BLaER1 treated with 17β-estradiol and CSF1 and Interleukin-3, amounts not matched to agents 10 nM and 100 nM (cell line): ENCODE measurements around the gene FRMD6.

Source experiments
- H3K27ac ChIP-seq, 11 experiments: shearing (Covaris generic); formaldehyde crosslinking; 2 replicates each; pipeline ENCODE4 v1.8.1; 2022
- H3K27me3 ChIP-seq, 11 experiments: shearing (Covaris generic); formaldehyde crosslinking; 2 replicates each; pipeline ENCODE4 v1.8.1; 2022
- H3K36me3 ChIP-seq, 11 experiments: shearing (Covaris generic); formaldehyde crosslinking; 2 replicates each; pipeline ENCODE4 v1.8.1; 2022
- H3K4me1 ChIP-seq, 10 experiments: shearing (Covaris generic); formaldehyde crosslinking; 2 replicates each; pipeline ENCODE4 v1.8.1; 2022
- H3K4me2 ChIP-seq, 11 experiments: shearing (Covaris generic); formaldehyde crosslinking; 2 replicates each; pipeline ENCODE4 v1.8.1; 2022
- H3K4me3 ChIP-seq, 10 experiments: shearing (Covaris generic); formaldehyde crosslinking; 2 replicates each; pipeline ENCODE4 v1.8.1; 2022
- H3K9ac ChIP-seq, 11 experiments: shearing (Covaris generic); formaldehyde crosslinking; 2 replicates each; pipeline ENCODE4 v1.8.1; 2022
- H3K9me3 ChIP-seq, 11 experiments: shearing (Covaris generic); formaldehyde crosslinking; replicated peaks in 1 of 11; 2 replicates each; pipeline ENCODE4 v1.8.1; 2022
- H4K20me1 ChIP-seq, 11 experiments: shearing (Covaris generic); formaldehyde crosslinking; 2 replicates each; pipeline ENCODE4 v1.8.1; 2022
- Cebpa-rat ChIP-seq, 11 experiments: shearing (Covaris generic); IDR thresholded peaks; 2 replicates each; pipeline ENCODE4 v1.8.1; 2022

Gene FRMD6

GRCh38 chr14:51676549-51676948, 24.8 kb downstream of the FRMD6 start:
- no peak overlapping the region for H3K9ac ChIP-seq
- H3K4me1 ChIP-seq: no peaks in the 10 kb centered on the region
- no peaks in the 10 kb centered on the region for H3K27me3 ChIP-seq
- no peak for TF ChIP-seq Cebpa-rat (IDR thresholded peaks at IDR 0.05)
- peaks cover 0 to 10% (median 0%) of the 10 kb centered on the region in 11 experiments; a peak in 2 of 22 replicates for H3K9me3 ChIP-seq
- no peaks in the 10 kb centered on the region for H4K20me1 ChIP-seq
- no peak overlapping the region for H3K27ac ChIP-seq
- no peaks in the 10 kb centered on the region for H3K36me3 ChIP-seq
- H3K4me3 ChIP-seq: no peak overlapping the region
- no peak overlapping the region for H3K4me2 ChIP-seq

GRCh38 chr14:51677266-51677665, 25.6 kb downstream of the FRMD6 start:
- no peaks in the 10 kb centered on the region for H4K20me1 ChIP-seq
- H3K9ac ChIP-seq: no peak overlapping the region
- no peaks in the 10 kb centered on the region for H3K27me3 ChIP-seq
- no peaks in the 10 kb centered on the region for H3K4me1 ChIP-seq
- H3K4me3 ChIP-seq: no peak overlapping the region
- H3K4me2 ChIP-seq: no peak overlapping the region
- no peak overlapping the region for H3K27ac ChIP-seq
- H3K9me3 ChIP-seq: peaks cover 0 to 10% (median 0%) of the 10 kb centered on the region in 11 experiments; a peak in 2 of 22 replicates
- TF ChIP-seq Cebpa-rat (IDR thresholded peaks at IDR 0.05): no peak
- H3K36me3 ChIP-seq: no peaks in the 10 kb centered on the region

- Histone ChIP-seq H4K20me1 (no peaks in the 10 kb centered on the region), H3K4me1 (no peaks in the 10 kb centered on the region), H3K9me3 (peaks cover 0 to 5% (median 0%) of the 10 kb centered on the region in 11 experiments; a peak in 1 of 22 replicates), H3K36me3 (no peaks in the 10 kb centered on the region), H3K9ac (no peak overlapping the region), H3K27me3 (no peaks in the 10 kb centered on the region), H3K4me2 (no peak overlapping the region), H3K27ac (no peak overlapping the region), H3K4me3 (no peak overlapping the region)
- no peak for TF ChIP-seq Cebpa-rat (IDR thresholded peaks at IDR 0.05)
Observed at GRCh38 chr14:51677738-51678137, 26.0 kb downstream of the FRMD6 start.

GRCh38 chr14:51680031-51680430, 28.3 kb downstream of the FRMD6 start:
- no peaks in the 10 kb centered on the region for H3K9me3 ChIP-seq
- H3K27me3 ChIP-seq: no peaks in the 10 kb centered on the region
- H3K27ac ChIP-seq: no peak overlapping the region
- H3K36me3 ChIP-seq: no peaks in the 10 kb centered on the region
- H3K4me1 ChIP-seq: no peaks in the 10 kb centered on the region
- no peak overlapping the region for H3K9ac ChIP-seq
- H4K20me1 ChIP-seq: no peaks in the 10 kb centered on the region
- no peak overlapping the region for H3K4me3 ChIP-seq
- H3K4me2 ChIP-seq: no peak overlapping the region
- TF ChIP-seq Cebpa-rat (IDR thresholded peaks at IDR 0.05): no peak

- H3K9ac ChIP-seq: no peak overlapping the region
- no peak overlapping the region for H3K4me2 ChIP-seq
- H3K36me3 ChIP-seq: no peaks in the 10 kb centered on the region
- no peak for TF ChIP-seq Cebpa-rat (IDR thresholded peaks at IDR 0.05)
- no peaks in the 10 kb centered on the region for H3K27me3 ChIP-seq
- no peaks in the 10 kb centered on the region for H3K9me3 ChIP-seq
- no peaks in the 10 kb centered on the region for H4K20me1 ChIP-seq
- no peak overlapping the region for H3K27ac ChIP-seq
- no peak overlapping the region for H3K4me3 ChIP-seq
- no peaks in the 10 kb centered on the region for H3K4me1 ChIP-seq
Observed at GRCh38 chr14:51681411-51681810, 29.7 kb downstream of the FRMD6 start.

GRCh38 chr14:51682411-51682810, 30.7 kb downstream of the FRMD6 start:
- no peaks in the 10 kb centered on the region for H3K27me3 ChIP-seq
- H3K27ac ChIP-seq: no peak overlapping the region
- no peak overlapping the region for H3K9ac ChIP-seq
- no peaks in the 10 kb centered on the region for H3K4me1 ChIP-seq
- no peak overlapping the region for H3K4me3 ChIP-seq
- no peaks in the 10 kb centered on the region for H3K36me3 ChIP-seq
- no peak overlapping the region for H3K4me2 ChIP-seq
- no peaks in the 10 kb centered on the region for H3K9me3 ChIP-seq
- H4K20me1 ChIP-seq: no peaks in the 10 kb centered on the region
- no peak for TF ChIP-seq Cebpa-rat (IDR thresholded peaks at IDR 0.05)

- no peak for TF ChIP-seq Cebpa-rat (IDR thresholded peaks at IDR 0.05)
- H3K36me3 ChIP-seq: no peaks in the 10 kb centered on the region
- no peaks in the 10 kb centered on the region for H4K20me1 ChIP-seq
- no peaks in the 10 kb centered on the region for H3K4me1 ChIP-seq
- no peak overlapping the region for H3K27ac ChIP-seq
- no peak overlapping the region for H3K4me3 ChIP-seq
- H3K9ac ChIP-seq: no peak overlapping the region
- no peaks in the 10 kb centered on the region for H3K27me3 ChIP-seq
- no peaks in the 10 kb centered on the region for H3K9me3 ChIP-seq
- H3K4me2 ChIP-seq: no peak overlapping the region
Observed at GRCh38 chr14:51684760-51685159, 33.0 kb downstream of the FRMD6 start.

- no peak overlapping the region for H3K4me2 ChIP-seq
- H3K9me3 ChIP-seq: no peaks in the 10 kb centered on the region
- H3K4me3 ChIP-seq: no peak overlapping the region
- no peak overlapping the region for H3K9ac ChIP-seq
- no peak overlapping the region for H3K27ac ChIP-seq
- no peak for TF ChIP-seq Cebpa-rat (IDR thresholded peaks at IDR 0.05)
- H3K4me1 ChIP-seq: no peaks in the 10 kb centered on the region
- H3K27me3 ChIP-seq: no peaks in the 10 kb centered on the region
- H3K36me3 ChIP-seq: no peaks in the 10 kb centered on the region
- no peaks in the 10 kb centered on the region for H4K20me1 ChIP-seq
Observed at GRCh38 chr14:51691176-51691575, 39.5 kb downstream of the FRMD6 start.

GRCh38 chr14:51692646-51693045, 40.9 kb downstream of the FRMD6 start:
- H3K9ac ChIP-seq: no peak overlapping the region
- no peaks in the 10 kb centered on the region for H3K36me3 ChIP-seq
- H3K4me1 ChIP-seq: no peaks in the 10 kb centered on the region
- no peaks in the 10 kb centered on the region for H3K27me3 ChIP-seq
- TF ChIP-seq Cebpa-rat (IDR thresholded peaks at IDR 0.05): no peak
- no peaks in the 10 kb centered on the region for H3K9me3 ChIP-seq
- no peak overlapping the region for H3K4me3 ChIP-seq
- no peaks in the 10 kb centered on the region for H4K20me1 ChIP-seq
- H3K4me2 ChIP-seq: no peak overlapping the region
- no peak overlapping the region for H3K27ac ChIP-seq

- no peaks in the 10 kb centered on the region for H4K20me1 ChIP-seq
- no peak for TF ChIP-seq Cebpa-rat (IDR thresholded peaks at IDR 0.05)
- H3K27me3 ChIP-seq: no peaks in the 10 kb centered on the region
- H3K9ac ChIP-seq: no peak overlapping the region
- no peak overlapping the region for H3K4me3 ChIP-seq
- H3K27ac ChIP-seq: no peak overlapping the region
- H3K9me3 ChIP-seq: no peaks in the 10 kb centered on the region
- no peaks in the 10 kb centered on the region for H3K4me1 ChIP-seq
- no peaks in the 10 kb centered on the region for H3K36me3 ChIP-seq
- no peak overlapping the region for H3K4me2 ChIP-seq
Observed at GRCh38 chr14:51697848-51698247, 46.1 kb downstream of the FRMD6 start.

- Histone ChIP-seq H3K36me3 (no peaks in the 10 kb centered on the region), H3K4me3 (no peak overlapping the region), H4K20me1 (no peaks in the 10 kb centered on the region), H3K9me3 (no peaks in the 10 kb centered on the region), H3K27me3 (no peaks in the 10 kb centered on the region), H3K27ac (no peak overlapping the region), H3K4me1 (no peaks in the 10 kb centered on the region), H3K9ac (no peak overlapping the region), H3K4me2 (no peak overlapping the region)
- no peak for TF ChIP-seq Cebpa-rat (IDR thresholded peaks at IDR 0.05)
Observed at GRCh38 chr14:51701951-51702350, 50.2 kb downstream of the FRMD6 start.
